HUDEP-2 (cell line): ENCODE data around the gene MMP21.

Experiments used
- DNase-seq, 76 experiments: peaks; one replicate each; lab custom pipeline; 2025; ENCODE audit not compliant: unreplicated experiment in 76 of 76; lab: John Stamatoyannopoulos, UW

Gene MMP21

DNA sequence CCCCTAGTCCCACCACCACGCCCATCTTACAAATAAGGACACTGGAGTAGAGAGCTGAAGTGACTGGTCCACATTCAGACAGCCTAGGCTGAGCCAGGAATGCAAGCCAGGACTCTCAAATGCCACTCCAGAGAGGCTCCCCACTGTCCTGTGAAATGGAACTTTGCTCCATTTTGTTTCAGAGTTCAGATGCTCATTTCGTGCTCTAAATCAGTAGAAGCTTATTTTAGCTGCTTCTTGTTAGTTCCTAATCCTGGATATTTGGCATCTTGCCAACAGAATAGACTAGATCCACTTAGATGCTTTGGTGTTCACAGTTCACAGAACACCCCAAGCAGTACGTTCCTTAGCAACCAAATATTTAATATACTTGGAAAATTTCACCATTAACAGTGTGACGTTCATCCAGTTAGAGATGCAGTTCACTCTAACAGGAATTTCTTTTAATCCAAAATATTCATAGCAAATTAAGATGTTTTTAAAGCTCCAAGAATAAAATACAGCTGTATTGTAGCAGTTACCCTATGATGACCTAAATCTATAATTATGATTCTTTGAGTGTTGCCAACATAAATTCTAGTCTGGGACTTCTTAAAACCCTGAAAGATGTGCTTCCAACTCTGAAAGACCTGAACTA, 7.3 kb downstream of the MMP21 start:
- no peak for DNase-seq

DNA sequence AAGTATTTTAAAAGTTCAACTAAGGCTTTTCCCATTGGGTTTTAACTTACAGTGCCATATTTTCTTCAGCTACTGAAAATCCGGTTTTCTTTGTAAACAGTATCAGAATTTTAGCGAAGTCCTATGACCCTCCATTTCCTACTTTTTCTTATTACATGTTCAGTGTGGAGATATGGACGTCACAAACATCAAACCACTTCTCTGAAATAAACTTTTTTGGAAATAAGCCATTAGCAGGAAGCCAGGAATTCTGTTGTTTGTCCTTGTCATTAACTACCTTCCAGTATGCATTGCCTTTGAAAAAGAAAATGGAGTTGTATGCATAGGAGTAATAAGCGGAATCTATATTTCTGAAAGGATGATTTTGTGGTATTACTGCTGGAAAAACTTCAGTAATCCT, 9.1 kb downstream of the MMP21 start:
- DNase-seq: no peak

GRCh38 chr10:125765835-125766234, 9.8 kb downstream of the MMP21 start:
- DNase-seq: no peak

GRCh38 chr10:125762692-125763648, 12.7 kb downstream of the MMP21 start:
- no peak for DNase-seq

DNA sequence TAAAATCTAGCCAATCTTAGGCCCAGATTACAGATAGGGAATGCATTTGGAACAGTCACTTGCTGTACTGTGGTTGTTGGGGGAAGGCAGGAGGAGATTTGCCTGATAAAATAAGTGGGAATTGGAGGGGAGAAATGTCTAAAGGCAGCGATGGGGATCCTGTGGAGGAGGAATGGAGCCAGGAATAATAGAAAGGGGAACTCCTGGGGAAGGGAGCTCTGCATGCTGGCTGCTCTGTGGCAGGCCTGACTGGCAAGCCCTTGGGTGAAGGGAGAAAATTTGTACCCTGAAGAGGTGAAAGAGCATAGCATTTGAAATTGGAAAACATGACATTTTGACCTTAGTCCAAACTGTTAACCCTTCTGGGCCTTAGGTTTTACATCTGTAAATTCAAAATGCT, 13.7 kb downstream of the MMP21 start:
- no peak for DNase-seq

GRCh38 chr10:125757742-125758141, 17.9 kb downstream of the MMP21 start:
- no peak for DNase-seq

GRCh38 chr10:125756853-125757487, 18.7 kb downstream of the MMP21 start:
- no peak for DNase-seq

DNA sequence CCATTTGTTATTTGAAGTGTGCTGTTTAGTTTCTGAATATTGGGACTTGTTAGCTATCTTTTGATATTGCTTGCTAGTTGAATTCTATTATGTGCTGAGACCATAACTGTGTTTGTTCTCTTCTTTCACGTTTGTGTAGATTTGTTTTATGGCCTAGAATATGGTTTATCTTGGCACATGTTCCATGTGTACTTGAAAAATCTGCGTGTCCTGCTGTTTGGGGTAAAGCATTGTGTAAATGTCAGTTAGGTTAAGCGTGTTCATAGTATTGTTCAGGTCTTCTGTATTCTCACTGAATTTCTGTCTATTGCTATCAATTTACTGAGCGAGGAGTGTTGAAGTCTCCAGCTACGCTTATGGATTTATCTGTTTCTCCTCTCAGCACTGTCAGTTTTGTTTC, 19.4 kb downstream of the MMP21 start:
- DNase-seq: no peak

- no peak for DNase-seq
These were observed 28.2 kb downstream of the MMP21 start for GRCh38 chr10:125747417-125747816.

DNA sequence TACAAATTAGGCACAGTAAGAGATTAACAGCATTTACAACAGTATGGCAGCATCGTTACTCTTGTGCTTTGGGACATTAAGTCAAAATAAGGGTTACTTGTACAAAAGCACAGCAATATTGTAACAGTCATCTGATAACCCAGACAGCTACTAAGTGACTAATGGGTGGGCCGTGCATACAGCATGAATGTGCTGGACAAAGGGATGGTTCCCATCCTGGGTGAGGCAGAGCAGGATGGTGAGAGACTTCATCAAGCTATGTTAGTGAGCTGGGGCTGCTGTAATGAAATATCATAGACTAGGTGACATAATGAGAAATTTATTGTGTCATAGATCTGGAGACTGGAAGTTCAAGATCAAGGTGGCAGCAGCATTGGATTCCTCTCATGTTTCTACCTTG, 30.7 kb downstream of the MMP21 start:
- DNase-seq: no peak

DNA sequence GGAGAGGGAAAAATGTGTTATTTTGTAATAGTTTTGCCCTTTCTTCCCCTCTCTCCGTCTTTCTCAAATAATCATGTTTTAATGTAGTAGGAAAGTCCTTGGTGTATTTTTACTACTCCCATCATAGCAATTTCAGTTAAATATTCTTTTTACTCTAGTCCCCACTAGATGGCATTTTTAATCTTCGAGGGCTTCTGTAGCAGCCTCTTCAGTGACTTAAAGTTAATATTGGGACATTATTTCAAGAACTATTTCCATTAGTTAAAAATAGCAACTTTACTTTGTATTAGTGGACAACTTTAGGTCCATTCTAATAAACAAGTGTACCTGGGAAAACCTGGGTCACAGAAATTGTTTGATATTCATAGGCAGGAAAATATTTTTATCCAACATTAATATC, 33.2 kb downstream of the MMP21 start:
- DNase-seq: peak in 2 of 76 experiments; percentile 3 to 4

DNA sequence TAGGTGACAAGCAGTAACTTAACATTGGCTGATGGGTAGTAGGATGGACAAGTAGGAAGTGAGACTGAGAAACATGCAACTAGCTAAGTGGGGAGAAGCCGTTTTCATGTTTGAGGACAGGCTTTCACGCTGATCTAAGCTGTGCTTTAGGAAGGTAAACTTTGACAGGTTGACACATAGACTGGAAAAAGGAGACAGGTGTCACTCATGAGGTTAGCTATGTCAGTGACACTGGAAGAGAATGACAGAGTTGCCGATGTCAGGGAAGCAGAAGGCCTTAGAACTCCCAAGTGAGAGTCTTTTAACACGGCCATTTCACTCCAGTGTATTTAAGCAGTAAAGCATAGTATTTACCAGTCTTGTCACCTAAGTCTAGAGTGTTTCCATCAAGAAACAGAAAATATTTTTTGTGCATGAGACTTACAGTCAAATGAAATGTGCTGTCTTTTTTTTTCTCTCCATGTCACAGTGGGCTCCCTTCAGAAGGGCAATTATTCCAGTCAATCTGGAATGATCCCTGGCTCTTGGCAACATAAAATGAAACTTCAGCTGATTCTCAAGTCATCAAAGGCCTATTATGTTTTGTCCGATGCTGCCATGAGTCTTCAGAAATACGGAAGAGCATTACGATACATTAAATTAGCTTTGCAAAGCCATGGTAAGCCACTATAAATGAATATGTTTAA, 35.5 kb downstream of the MMP21 start:
- no peak for DNase-seq

DNA sequence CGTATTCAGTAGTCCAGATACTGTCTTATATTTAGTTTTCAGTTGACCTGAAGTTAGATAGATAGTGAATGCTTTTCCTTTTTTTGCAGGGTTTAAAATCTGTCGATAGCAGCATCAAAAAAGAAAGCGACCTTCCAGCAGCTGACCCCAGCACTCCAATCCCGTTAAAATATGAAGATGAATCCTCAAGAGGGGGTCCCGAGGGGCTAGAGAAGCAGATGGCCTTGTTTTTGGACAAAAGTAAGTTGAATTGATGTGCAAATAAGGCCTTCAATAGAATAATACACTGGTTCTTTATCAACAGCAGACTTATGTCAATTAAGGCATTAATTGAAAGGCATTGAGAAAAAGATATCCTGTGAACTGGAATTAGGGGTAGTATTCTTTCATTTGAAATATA, 37.4 kb downstream of the MMP21 start:
- no peak for DNase-seq

DNA sequence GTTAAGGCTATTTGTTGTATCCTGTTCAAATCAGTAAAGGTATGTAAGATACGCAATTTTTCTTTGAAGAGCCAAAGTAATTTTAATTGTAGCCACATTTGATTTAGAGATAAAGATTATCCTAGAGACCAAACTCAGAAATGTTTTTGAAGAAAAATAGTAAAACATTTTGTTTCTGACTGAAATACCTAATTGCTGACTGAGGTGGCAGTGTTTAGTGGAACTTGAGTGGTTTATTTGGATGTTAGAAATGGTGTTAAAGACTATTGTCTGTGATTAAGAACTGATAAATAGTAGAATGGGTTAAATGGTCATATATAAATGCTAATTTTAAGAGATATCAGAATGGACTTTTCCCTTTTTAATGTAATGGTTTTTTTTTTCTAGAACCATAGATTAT, 40.8 kb downstream of the MMP21 start:
- no peak for DNase-seq

- no peak for DNase-seq
These were observed 41.5 kb downstream of the MMP21 start for GRCh38 chr10:125734148-125734547.

GRCh38 chr10:125727436-125727835, 48.2 kb downstream of the MMP21 start:
- no peak for DNase-seq

- DNase-seq: no peak
These were observed 48.7 kb downstream of the MMP21 start for GRCh38 chr10:125726914-125727313.

- DNase-seq: no peak
These were observed 52.8 kb downstream of the MMP21 start for GRCh38 chr10:125722811-125723210.

- DNase-seq: no peak
These were observed 54.6 kb downstream of the MMP21 start for GRCh38 chr10:125721035-125721434.

DNA sequence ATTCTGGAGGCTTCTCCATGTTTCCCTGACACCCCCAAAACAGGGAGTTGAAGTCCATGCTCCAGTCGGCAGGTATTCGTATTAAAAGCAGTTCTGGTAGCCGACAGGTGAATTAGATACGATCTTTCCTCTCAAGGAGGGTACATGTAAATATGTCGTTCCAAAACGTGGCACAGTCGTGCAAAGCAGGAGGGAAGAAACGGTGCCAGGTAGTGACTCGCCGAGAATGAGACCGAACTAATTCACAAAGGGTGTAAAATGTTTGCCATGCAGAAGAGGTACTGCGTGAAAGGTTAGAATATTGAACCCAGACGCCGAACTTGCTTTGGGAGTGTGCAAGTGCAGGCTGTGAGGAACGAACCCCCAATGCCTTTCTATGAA, 55.6 kb downstream of the MMP21 start:
- DNase-seq: peak in 3 of 76 experiments; percentile 1 to 29 (median 16)
